ENCODE results near the gene TMEM37. TPM values are rescaled to one million over a fixed set of nuclear protein-coding genes. Genes with fewer than 3 reads are reported as not detected.
A peak's percentile ranks its signal among the peaks of the same experiment; 100 is the strongest.

Gene TMEM37
- total and polyA plus RNA-seq, 2 of the 13 experiments (the other 11 are each of a cell fraction or from before 2014, with no cell fraction given): 37.7 to 115 TPM

DNA sequence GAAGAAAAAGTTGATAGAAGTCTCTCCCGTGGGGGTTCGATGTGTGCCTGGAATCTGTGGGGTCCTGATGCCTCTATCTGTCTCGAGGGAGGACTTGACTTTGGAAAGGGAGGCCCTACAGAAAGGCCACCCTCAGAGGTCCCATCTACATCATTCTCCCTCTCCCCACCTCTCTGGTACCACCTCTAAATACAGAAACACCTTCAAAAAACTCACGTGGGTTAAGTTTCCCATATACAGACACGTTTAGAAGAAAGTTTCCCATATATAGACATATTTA is 5.3 kb upstream of the TMEM37 start:
- no peaks in the 10 kb centered on the region for H3K36me3 ChIP-seq (replicated peaks in 1 of 2; ENCODE audit: control insufficient read depth in 1 of 2, insufficient read depth in 2 of 2, low read length in 2 of 2)
- H3K9ac ChIP-seq (ENCODE audit: insufficient read depth, low read depth, low read length): peak overlapping the region; percentile 58
- ChIA-PET CTCF (ENCODE audit: low intra/inter-chr PET ratio, low total read pairs) (no interaction called here), POLR2A (interaction anchor here (1.0 to 1.9 kb wide), 5 partner anchors 8 to 62 kb away, joined by 3 to 8 read pairs (median 4); no protein-coding TSS in a partner anchor)
- no peaks in the 10 kb centered on the region; a peak in 1 of 5 replicates for H3K27me3 ChIP-seq (ENCODE audit: control insufficient read depth in 1 of 2, insufficient read depth in 2 of 2, low read length in 2 of 2)
- peaks cover 98% of the 10 kb centered on the region for H3K4me1 ChIP-seq (ENCODE audit: insufficient read depth, low read length)
- no peaks in the 10 kb centered on the region for H4K20me1 ChIP-seq (ENCODE audit: insufficient read depth, low read length)
- ATAC-seq: 0 out of 3 replicates have a peak, but pooled peaks have one; percentile 0
- no peak for DNase-seq (ENCODE audit: low spot score)
- peak overlapping the region; percentile 97 for H3K4me2 ChIP-seq (ENCODE audit: low read depth, low read length)
- BruUV-seq (replicated peaks): no TSS peak
- peak overlapping the region; percentile 76 for H3K27ac ChIP-seq (ENCODE audit: extremely low read length, insufficient read depth, low read length)
- FAIRE-seq: no peak
- intact Hi-C loops (cut with micrococcal nuclease; ENCODE audit: unreplicated experiment) (no loop called here), in situ Hi-C loops (cut with HindIII; ENCODE audit: extremely low pct_ligation_motif_present, low pct_unique_long_range_greater_than_20kb) (no loop called here)
- no peak overlapping the region for H2AFZ ChIP-seq (ENCODE audit: low read length)
- 0% methylated on average over 5 of the region's 5 CpGs for whole genome bisulfite sequencing (ENCODE audit: low lambda C conversion rate)
- peak overlapping the region; percentile 20 to 67 (median 30) for H3K4me3 ChIP-seq (replicated peaks in 1 of 3; ENCODE audit: insufficient read depth in 1 of 3, low read depth in 2 of 3, low read length in 3 of 3)
- H3K79me2 ChIP-seq (ENCODE audit: insufficient read depth, low read length): no peaks in the 10 kb centered on the region
- peaks cover 5% of the 10 kb centered on the region for H3K9me3 ChIP-seq (ENCODE audit: low read length)
- TF ChIP-seq ZNF703 (CRISPR knock-in tag; IDR thresholded peaks at IDR 0.05; ENCODE audit: borderline replicate concordance): no peak
- 0 out of 2 replicates have a peak, but pooled peaks have one; percentile 28 for TF ChIP-seq ZSCAN31 (CRISPR knock-in tag; IDR thresholded peaks at IDR 0.05; ENCODE audit: low read depth)
- TF ChIP-seq, protein P1, sequence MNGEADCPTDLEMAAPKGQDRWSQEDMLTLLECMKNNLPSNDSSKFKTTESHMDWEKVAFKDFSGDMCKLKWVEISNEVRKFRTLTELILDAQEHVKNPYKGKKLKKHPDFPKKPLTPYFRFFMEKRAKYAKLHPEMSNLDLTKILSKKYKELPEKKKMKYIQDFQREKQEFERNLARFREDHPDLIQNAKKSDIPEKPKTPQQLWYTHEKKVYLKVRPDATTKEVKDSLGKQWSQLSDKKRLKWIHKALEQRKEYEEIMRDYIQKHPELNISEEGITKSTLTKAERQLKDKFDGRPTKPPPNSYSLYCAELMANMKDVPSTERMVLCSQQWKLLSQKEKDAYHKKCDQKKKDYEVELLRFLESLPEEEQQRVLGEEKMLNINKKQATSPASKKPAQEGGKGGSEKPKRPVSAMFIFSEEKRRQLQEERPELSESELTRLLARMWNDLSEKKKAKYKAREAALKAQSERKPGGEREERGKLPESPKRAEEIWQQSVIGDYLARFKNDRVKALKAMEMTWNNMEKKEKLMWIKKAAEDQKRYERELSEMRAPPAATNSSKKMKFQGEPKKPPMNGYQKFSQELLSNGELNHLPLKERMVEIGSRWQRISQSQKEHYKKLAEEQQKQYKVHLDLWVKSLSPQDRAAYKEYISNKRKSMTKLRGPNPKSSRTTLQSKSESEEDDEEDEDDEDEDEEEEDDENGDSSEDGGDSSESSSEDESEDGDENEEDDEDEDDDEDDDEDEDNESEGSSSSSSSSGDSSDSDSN (CRISPR knock-in tag; IDR thresholded peaks at IDR 0.05): 0 out of 2 replicates have a peak, but pooled peaks have one; percentile 5
- no peak for TF ChIP-seq ZNF652 (CRISPR knock-in tag; IDR thresholded peaks at IDR 0.05; ENCODE audit: borderline replicate concordance, low read depth)
- TF ChIP-seq ZSCAN25 (CRISPR knock-in tag; IDR thresholded peaks at IDR 0.05): 0 out of 2 replicates have a peak, but pooled peaks have one; percentile 3
- no peak for TF ChIP-seq NONO (IDR thresholded peaks at IDR 0.05)
- TF ChIP-seq NONO (CRISPR knock-in tag; conservative IDR thresholded peaks at IDR 0.05): peak; percentile 43; the same call in 1 of the 2 replicates
- no peak for TF ChIP-seq CHCHD3 (CRISPR knock-in tag; IDR thresholded peaks at IDR 0.05)
- TF ChIP-seq, protein P2, sequence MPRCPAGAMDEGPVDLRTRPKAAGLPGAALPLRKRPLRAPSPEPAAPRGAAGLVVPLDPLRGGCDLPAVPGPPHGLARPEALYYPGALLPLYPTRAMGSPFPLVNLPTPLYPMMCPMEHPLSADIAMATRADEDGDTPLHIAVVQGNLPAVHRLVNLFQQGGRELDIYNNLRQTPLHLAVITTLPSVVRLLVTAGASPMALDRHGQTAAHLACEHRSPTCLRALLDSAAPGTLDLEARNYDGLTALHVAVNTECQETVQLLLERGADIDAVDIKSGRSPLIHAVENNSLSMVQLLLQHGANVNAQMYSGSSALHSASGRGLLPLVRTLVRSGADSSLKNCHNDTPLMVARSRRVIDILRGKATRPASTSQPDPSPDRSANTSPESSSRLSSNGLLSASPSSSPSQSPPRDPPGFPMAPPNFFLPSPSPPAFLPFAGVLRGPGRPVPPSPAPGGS (CRISPR knock-in tag; IDR thresholded peaks at IDR 0.05): 0 out of 2 replicates have a peak, but pooled peaks have one; percentile 5
- TF ChIP-seq, protein P3, sequence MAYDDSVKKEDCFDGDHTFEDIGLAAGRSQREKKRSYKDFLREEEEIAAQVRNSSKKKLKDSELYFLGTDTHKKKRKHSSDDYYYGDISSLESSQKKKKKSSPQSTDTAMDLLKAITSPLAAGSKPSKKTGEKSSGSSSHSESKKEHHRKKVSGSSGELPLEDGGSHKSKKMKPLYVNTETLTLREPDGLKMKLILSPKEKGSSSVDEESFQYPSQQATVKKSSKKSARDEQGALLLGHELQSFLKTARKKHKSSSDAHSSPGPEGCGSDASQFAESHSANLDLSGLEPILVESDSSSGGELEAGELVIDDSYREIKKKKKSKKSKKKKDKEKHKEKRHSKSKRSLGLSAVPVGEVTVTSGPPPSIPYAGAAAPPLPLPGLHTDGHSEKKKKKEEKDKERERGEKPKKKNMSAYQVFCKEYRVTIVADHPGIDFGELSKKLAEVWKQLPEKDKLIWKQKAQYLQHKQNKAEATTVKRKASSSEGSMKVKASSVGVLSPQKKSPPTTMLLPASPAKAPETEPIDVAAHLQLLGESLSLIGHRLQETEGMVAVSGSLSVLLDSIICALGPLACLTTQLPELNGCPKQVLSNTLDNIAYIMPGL (CRISPR knock-in tag; IDR thresholded peaks at IDR 0.05; ENCODE audit: borderline replicate concordance in 1 of 2, low read depth in 1 of 2): peak in 1 of 2 experiments; percentile 5; a peak in 1 of 4 replicates
- TF ChIP-seq, protein P4, sequence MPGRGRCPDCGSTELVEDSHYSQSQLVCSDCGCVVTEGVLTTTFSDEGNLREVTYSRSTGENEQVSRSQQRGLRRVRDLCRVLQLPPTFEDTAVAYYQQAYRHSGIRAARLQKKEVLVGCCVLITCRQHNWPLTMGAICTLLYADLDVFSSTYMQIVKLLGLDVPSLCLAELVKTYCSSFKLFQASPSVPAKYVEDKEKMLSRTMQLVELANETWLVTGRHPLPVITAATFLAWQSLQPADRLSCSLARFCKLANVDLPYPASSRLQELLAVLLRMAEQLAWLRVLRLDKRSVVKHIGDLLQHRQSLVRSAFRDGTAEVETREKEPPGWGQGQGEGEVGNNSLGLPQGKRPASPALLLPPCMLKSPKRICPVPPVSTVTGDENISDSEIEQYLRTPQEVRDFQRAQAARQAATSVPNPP (CRISPR knock-in tag; IDR thresholded peaks at IDR 0.05): no peak
- TF ChIP-seq STAT5B (CRISPR knock-in tag; IDR thresholded peaks at IDR 0.05): peak; percentile 12; the same call in 1 of the 2 replicates
- TF ChIP-seq, protein P5, sequence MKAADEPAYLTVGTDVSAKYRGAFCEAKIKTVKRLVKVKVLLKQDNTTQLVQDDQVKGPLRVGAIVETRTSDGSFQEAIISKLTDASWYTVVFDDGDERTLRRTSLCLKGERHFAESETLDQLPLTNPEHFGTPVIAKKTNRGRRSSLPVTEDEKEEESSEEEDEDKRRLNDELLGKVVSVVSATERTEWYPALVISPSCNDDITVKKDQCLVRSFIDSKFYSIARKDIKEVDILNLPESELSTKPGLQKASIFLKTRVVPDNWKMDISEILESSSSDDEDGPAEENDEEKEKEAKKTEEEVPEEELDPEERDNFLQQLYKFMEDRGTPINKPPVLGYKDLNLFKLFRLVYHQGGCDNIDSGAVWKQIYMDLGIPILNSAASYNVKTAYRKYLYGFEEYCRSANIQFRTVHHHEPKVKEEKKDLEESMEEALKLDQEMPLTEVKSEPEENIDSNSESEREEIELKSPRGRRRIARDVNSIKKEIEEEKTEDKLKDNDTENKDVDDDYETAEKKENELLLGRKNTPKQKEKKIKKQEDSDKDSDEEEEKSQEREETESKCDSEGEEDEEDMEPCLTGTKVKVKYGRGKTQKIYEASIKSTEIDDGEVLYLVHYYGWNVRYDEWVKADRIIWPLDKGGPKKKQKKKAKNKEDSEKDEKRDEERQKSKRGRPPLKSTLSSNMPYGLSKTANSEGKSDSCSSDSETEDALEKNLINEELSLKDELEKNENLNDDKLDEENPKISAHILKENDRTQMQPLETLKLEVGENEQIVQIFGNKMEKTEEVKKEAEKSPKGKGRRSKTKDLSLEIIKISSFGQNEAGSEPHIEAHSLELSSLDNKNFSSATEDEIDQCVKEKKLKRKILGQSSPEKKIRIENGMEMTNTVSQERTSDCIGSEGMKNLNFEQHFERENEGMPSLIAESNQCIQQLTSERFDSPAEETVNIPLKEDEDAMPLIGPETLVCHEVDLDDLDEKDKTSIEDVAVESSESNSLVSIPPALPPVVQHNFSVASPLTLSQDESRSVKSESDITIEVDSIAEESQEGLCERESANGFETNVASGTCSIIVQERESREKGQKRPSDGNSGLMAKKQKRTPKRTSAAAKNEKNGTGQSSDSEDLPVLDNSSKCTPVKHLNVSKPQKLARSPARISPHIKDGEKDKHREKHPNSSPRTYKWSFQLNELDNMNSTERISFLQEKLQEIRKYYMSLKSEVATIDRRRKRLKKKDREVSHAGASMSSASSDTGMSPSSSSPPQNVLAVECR (CRISPR knock-in tag; IDR thresholded peaks at IDR 0.05; ENCODE audit: borderline replicate concordance): peak; percentile 8; the same call in 1 of the 2 replicates

Measured in HepG2 (cell line).